ENCODE results near the gene RAPGEF2. TPM values are rescaled to one million over a fixed set of nuclear protein-coding genes. Genes with fewer than 3 reads are reported as not detected.

The RAPGEF2 gene
- total and polyA plus RNA-seq, 2 of the 8 experiments (the other 6 are each of a cell fraction or from before 2014, with no cell fraction given) = 24.4 to 48.6 TPM

DNA sequence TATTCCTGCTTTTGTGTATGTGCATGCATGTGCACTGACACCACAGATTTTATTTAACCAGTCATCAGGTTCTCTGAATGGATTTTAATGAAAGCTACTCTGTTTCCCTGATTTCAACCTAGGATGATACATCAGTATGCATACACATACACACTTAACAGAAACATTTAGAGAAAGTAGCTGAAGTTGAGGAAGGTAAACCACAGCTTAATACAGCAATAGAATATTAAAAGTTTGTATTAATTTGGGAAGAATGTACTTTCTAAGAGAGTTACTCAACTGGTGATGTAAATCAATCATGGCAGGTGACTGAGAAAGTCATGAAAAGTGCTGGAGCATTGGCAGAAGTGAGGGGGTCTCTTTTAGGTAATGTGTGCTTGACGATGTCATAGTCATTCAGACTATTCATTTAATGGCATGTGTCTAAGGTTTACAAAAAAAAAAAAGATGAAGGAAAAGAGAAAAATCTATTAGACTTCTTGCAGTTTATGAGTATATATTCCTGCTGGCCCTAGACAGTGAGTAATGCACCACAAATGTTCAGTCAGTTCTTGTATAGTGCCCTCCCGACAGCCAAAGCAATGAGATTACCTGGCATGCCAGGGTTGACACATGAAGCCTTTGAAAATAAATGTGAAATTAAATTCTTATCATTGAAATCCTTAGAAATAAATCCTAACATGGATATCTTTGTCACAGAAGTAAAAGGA lies 187.6 kb downstream of the RAPGEF2 start (continued):
- TF ChIP-seq CHD1 (IDR thresholded peaks at IDR 0.05; ENCODE audit: low read depth, low read length) (no peak), CBX5 (IDR thresholded peaks at IDR 0.05; ENCODE audit: low read depth, low read length) (no peak), TAF7 (optimal IDR thresholded peaks at IDR 0.05; ENCODE audit: borderline replicate concordance, low read depth, low read length) (no peak), ZNF274 (IDR thresholded peaks at IDR 0.05; ENCODE audit: borderline replicate concordance, extremely low read depth, low read length) (no peak), RBBP5 (IDR thresholded peaks at IDR 0.05; ENCODE audit: borderline replicate concordance, low read depth, low read length) (no peak), SP2 (IDR thresholded peaks at IDR 0.05; ENCODE audit: low read length) (no peak), RNF2 (IDR thresholded peaks at IDR 0.05; ENCODE audit: borderline replicate concordance, low read depth, low read length, missing control alignments, poor library complexity, severe bottlenecking) (no peak)

All from H1 (cell line).